Stimulated activated naive CD8-positive, alpha-beta T cell treated with anti-CD3 and anti-CD28 coated beads, Interleukin-15, amount 100 ng/mL, for 72 hours (primary cell): ENCODE measurements around the gene FBXO11.
"Not testable (repeated sequence)": the region's sequence is repeated elsewhere in the genome, so short reads cannot be mapped to it uniquely, and the experiment has no call there.

Source experiments
- ATAC-seq: fragments of 150-1000 bp; cut with Tn5 transposase; 2 replicates; pipeline ENCODE4 v1.10.0; 2021; ENCODE audit warnings: mild to moderate bottlenecking, moderate library complexity
- DNase-seq, 2 donors: peaks; one replicate each; pipeline ENCODE4 v3.0.0; 2021 to 2022
- H3K27ac Mint-ChIP-seq, 2 donors: one replicate each; pipeline ENCODE4 v1.8.0; 2022; ENCODE audit warnings: mild to moderate bottlenecking in 2 of 2, mixed read lengths in 2 of 2, moderate library complexity in 2 of 2
- H3K27me3 Mint-ChIP-seq: one replicate; pipeline ENCODE4 v1.8.0; 2022; ENCODE audit warnings: mixed read lengths
- H3K4me1 Mint-ChIP-seq: one replicate; pipeline ENCODE4 v1.8.0; 2022; ENCODE audit warnings: mild to moderate bottlenecking, mixed read lengths
- H3K4me3 Mint-ChIP-seq, 2 donors: one replicate each; pipeline ENCODE4 v1.8.0; 2022; ENCODE audit warnings: mild to moderate bottlenecking in 2 of 2, mixed read lengths in 2 of 2, moderate library complexity in 1 of 2
- H3K9me3 Mint-ChIP-seq, 2 donors: one replicate each; pipeline ENCODE4 v1.8.0; 2022; ENCODE audit warnings: mixed read lengths in 2 of 2

FBXO11 gene

GRCh38 chr2:47872941-47873340 lies 33.4 kb downstream of the FBXO11 start:
- Mint-ChIP-seq H3K9me3 (no peaks in the 10 kb centered on the region), H3K4me1 (peaks cover 71% of the 10 kb centered on the region), H3K27ac (no peak overlapping the region), H3K27me3 (no peaks in the 10 kb centered on the region), H3K4me3 (no peak overlapping the region)
- ATAC-seq (no peak), DNase-seq (no peak)

- ATAC-seq (peak; percentile 62), DNase-seq (no peak)
- H3K9me3 Mint-ChIP-seq, result no peaks in the 10 kb centered on the region
- no peaks in the 10 kb centered on the region for H3K27me3 Mint-ChIP-seq
- H3K4me1 Mint-ChIP-seq, result peaks cover 79% of the 10 kb centered on the region
- H3K4me3 Mint-ChIP-seq, result peak overlapping the region in 1 of 2 donors; percentile 11
- peak overlapping the region in 1 of 2 donors; percentile 37 for H3K27ac Mint-ChIP-seq
Observed at GRCh38 chr2:47870641-47871540, 35.4 kb downstream of the FBXO11 start.

GRCh38 chr2:47869859-47870595 lies 36.3 kb downstream of the FBXO11 start:
- Mint-ChIP-seq H3K27me3 (no peaks in the 10 kb centered on the region), H3K9me3 (no peaks in the 10 kb centered on the region), H3K27ac (peak overlapping the region in 1 of 2 donors; percentile 38), H3K4me3 (no peak overlapping the region), H3K4me1 (peaks cover 84% of the 10 kb centered on the region)
- ATAC-seq (no peak), DNase-seq (no peak)

- DNase-seq (no peak), ATAC-seq (no peak)
- Mint-ChIP-seq H3K4me3 (no peak overlapping the region), H3K9me3 (no peaks in the 10 kb centered on the region), H3K27ac (peak overlapping the region in 1 of 2 donors; percentile 79), H3K27me3 (no peaks in the 10 kb centered on the region), H3K4me1 (peaks cover 85% of the 10 kb centered on the region)
Observed at GRCh38 chr2:47868611-47869352, 37.5 kb downstream of the FBXO11 start.

- Mint-ChIP-seq H3K4me3 (no peak overlapping the region), H3K4me1 (peaks cover 73% of the 10 kb centered on the region), H3K27ac (no peak overlapping the region), H3K9me3 (no peaks in the 10 kb centered on the region), H3K27me3 (no peaks in the 10 kb centered on the region)
- no peak for ATAC-seq
- no peak for DNase-seq
Observed at GRCh38 chr2:47867205-47867604, 39.1 kb downstream of the FBXO11 start.

- Mint-ChIP-seq H3K4me3 (no peak overlapping the region), H3K27ac (no peak overlapping the region), H3K9me3 (no peaks in the 10 kb centered on the region), H3K4me1 (peaks cover 52% of the 10 kb centered on the region), H3K27me3 (no peaks in the 10 kb centered on the region)
- DNase-seq, result no peak
- ATAC-seq, result no peak
Observed at GRCh38 chr2:47864566-47864965, 41.7 kb downstream of the FBXO11 start.

- H3K27ac Mint-ChIP-seq, result no peak overlapping the region
- H3K9me3 Mint-ChIP-seq, result no peaks in the 10 kb centered on the region
- no peak for DNase-seq
- ATAC-seq, result no peak
- no peak overlapping the region for H3K4me3 Mint-ChIP-seq
- peaks cover 36% of the 10 kb centered on the region for H3K4me1 Mint-ChIP-seq
- H3K27me3 Mint-ChIP-seq, result no peaks in the 10 kb centered on the region
Observed at GRCh38 chr2:47862949-47863348, 43.3 kb downstream of the FBXO11 start.

- peaks cover 39% of the 10 kb centered on the region for H3K4me1 Mint-ChIP-seq
- H3K27me3 Mint-ChIP-seq, DNase-seq, H3K27ac Mint-ChIP-seq, H3K9me3 Mint-ChIP-seq, ATAC-seq, H3K4me3 Mint-ChIP-seq: not testable (repeated sequence)
Observed at GRCh38 chr2:47853067-47853777, 53.1 kb downstream of the FBXO11 start.

- no peaks in the 10 kb centered on the region for H3K9me3 Mint-ChIP-seq
- no peak overlapping the region for H3K27ac Mint-ChIP-seq
- DNase-seq (no peak), ATAC-seq (no peak)
- no peaks in the 10 kb centered on the region for H3K27me3 Mint-ChIP-seq
- peaks cover 24% of the 10 kb centered on the region for H3K4me1 Mint-ChIP-seq
- H3K4me3 Mint-ChIP-seq, result no peak overlapping the region
Observed at GRCh38 chr2:47850198-47850597, 56.1 kb downstream of the FBXO11 start.

- no peak for DNase-seq
Observed at GRCh38 chr2:47849368-47849767, 56.9 kb downstream of the FBXO11 start.

GRCh38 chr2:47844162-47844561 lies 62.1 kb downstream of the FBXO11 start:
- no peak for ATAC-seq

More at GRCh38 chr2:47849368-47849767, 56.9 kb downstream of the FBXO11 start:
- H3K27ac Mint-ChIP-seq, result no peak overlapping the region
- peaks cover 30% of the 10 kb centered on the region for H3K4me1 Mint-ChIP-seq
- H3K9me3 Mint-ChIP-seq, result no peaks in the 10 kb centered on the region
- H3K4me3 Mint-ChIP-seq, result no peak overlapping the region
- ATAC-seq, result no peak
- H3K27me3 Mint-ChIP-seq, result no peaks in the 10 kb centered on the region

GRCh38 chr2:47843407-47843806 lies 62.9 kb downstream of the FBXO11 start:
- no peak overlapping the region for H3K4me3 Mint-ChIP-seq
- H3K27me3 Mint-ChIP-seq, result no peaks in the 10 kb centered on the region

More at GRCh38 chr2:47844162-47844561, 62.1 kb downstream of the FBXO11 start:
- DNase-seq, result no peak
- Mint-ChIP-seq H3K4me1 (peaks cover 32% of the 10 kb centered on the region), H3K9me3 (no peaks in the 10 kb centered on the region), H3K4me3 (no peak overlapping the region), H3K27me3 (no peaks in the 10 kb centered on the region), H3K27ac (peak overlapping the region in 1 of 2 donors; percentile 3)

GRCh38 chr2:47842846-47843245 lies 63.5 kb downstream of the FBXO11 start:
- DNase-seq (no peak), ATAC-seq (no peak)
- Mint-ChIP-seq H3K4me1 (peaks cover 27% of the 10 kb centered on the region), H3K27me3 (no peaks in the 10 kb centered on the region), H3K9me3 (no peaks in the 10 kb centered on the region), H3K27ac (peak overlapping the region; percentile 42 to 57), H3K4me3 (no peak overlapping the region)

More at GRCh38 chr2:47843407-47843806, 62.9 kb downstream of the FBXO11 start:
- H3K27ac Mint-ChIP-seq, result peak overlapping the region in 1 of 2 donors; percentile 56
- ATAC-seq (no peak), DNase-seq (no peak)
- H3K9me3 Mint-ChIP-seq, result no peaks in the 10 kb centered on the region
- H3K4me1 Mint-ChIP-seq, result peaks cover 32% of the 10 kb centered on the region

GRCh38 chr2:47838686-47839085 lies 67.6 kb downstream of the FBXO11 start:
- no peaks in the 10 kb centered on the region for H3K9me3 Mint-ChIP-seq
- H3K27me3 Mint-ChIP-seq, result no peaks in the 10 kb centered on the region
- ATAC-seq (no peak), DNase-seq (no peak)
- no peak overlapping the region for H3K4me3 Mint-ChIP-seq
- no peak overlapping the region for H3K27ac Mint-ChIP-seq
- peaks cover 10% of the 10 kb centered on the region for H3K4me1 Mint-ChIP-seq

GRCh38 chr2:47838249-47838648 lies 68.0 kb downstream of the FBXO11 start:
- Mint-ChIP-seq H3K9me3 (no peaks in the 10 kb centered on the region), H3K4me1 (peaks cover 7% of the 10 kb centered on the region), H3K4me3 (no peak overlapping the region), H3K27ac (no peak overlapping the region), H3K27me3 (no peaks in the 10 kb centered on the region)
- ATAC-seq (no peak), DNase-seq (no peak)
